Measurements from ENCODE around the gene TMEM132D.

The TMEM132D gene

DNA sequence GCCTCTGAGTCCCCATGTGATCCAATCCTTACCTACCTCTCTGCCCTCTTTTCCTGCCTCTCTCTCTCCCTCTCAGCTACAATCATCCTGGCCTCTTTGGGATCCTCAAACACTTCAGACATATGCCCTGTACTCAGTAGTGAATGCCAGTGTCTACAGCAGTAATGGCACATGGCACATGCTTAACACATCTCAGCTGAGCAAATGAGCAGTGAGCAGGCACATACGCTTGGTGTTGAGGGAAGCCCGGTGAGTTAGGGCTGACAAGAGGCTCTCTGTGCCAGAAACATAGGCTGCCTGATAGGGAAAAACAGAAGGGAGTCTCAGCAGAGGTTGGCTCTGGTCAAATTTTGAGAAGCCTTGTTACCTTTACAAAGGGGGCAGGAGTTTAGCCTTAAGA is 409.1 kb downstream of the TMEM132D start:
- Histone ChIP-seq H3K36me3 (ENCODE audit: control insufficient read depth in 2 of 2, insufficient read depth in 1 of 2, low read length in 2 of 2) (no peaks in the 10 kb centered on the region), H3K9me3 (ENCODE audit: control insufficient read depth, insufficient read depth, low read depth, low read length) (no peaks in the 10 kb centered on the region), H3K4me3 (ENCODE audit: low read depth, low read length) (no peak overlapping the region), H3K27ac (ENCODE audit: extremely low read depth, low read depth, low read length) (no peak overlapping the region), H3K4me1 (ENCODE audit: control insufficient read depth, insufficient read depth, low read length) (no peaks in the 10 kb centered on the region)
- TF ChIP-seq ZNF585B (tag by site-specific recombination; IDR thresholded peaks at IDR 0.05) (no peak), ZNF530 (tag by site-specific recombination; IDR thresholded peaks at IDR 0.05; ENCODE audit: low read depth) (no peak), ZNF175 (tag by site-specific recombination; IDR thresholded peaks at IDR 0.05) (no peak), ZFP3 (tag by site-specific recombination; IDR thresholded peaks at IDR 0.05; ENCODE audit: low read depth) (no peak), SP3 (tag by site-specific recombination; IDR thresholded peaks at IDR 0.05) (no peak)
- CTCF ChIA-PET: no interaction called here
- POLR2A ChIA-PET: no interaction called here

DNA sequence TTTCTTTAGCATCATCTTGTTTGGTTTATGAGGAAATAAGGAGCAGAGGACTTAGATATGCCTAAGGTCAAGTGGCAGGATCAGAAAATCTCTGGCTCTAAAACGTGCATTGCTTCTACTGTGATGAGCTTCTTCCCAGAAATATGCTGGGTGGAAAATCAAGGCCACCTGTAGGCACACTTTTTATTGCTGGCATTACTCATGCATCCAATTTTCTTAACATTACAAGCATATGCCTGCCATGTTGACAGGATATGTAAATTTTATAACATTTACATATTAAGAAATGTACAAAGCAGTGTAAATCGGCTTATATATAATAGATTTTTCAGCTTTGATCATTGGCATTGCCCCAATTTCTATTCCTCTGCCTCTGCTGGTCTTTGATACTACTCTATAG is 409.6 kb downstream of the TMEM132D start:
- H3K9me3 ChIP-seq (ENCODE audit: control insufficient read depth, insufficient read depth, low read depth, low read length): no peaks in the 10 kb centered on the region
- ChIA-PET POLR2A (no interaction called here), CTCF (no interaction called here)
- no peak for TF ChIP-seq WT1 (tag by site-specific recombination; IDR thresholded peaks at IDR 0.05)
- no peak overlapping the region for H3K27ac ChIP-seq (ENCODE audit: extremely low read depth, low read depth, low read length)
- H3K4me1 ChIP-seq (ENCODE audit: control insufficient read depth, insufficient read depth, low read length): no peaks in the 10 kb centered on the region
- no peak overlapping the region for H3K4me3 ChIP-seq (ENCODE audit: low read depth, low read length)
- no peaks in the 10 kb centered on the region for H3K36me3 ChIP-seq (ENCODE audit: control insufficient read depth in 2 of 2, insufficient read depth in 1 of 2, low read length in 2 of 2)

DNA sequence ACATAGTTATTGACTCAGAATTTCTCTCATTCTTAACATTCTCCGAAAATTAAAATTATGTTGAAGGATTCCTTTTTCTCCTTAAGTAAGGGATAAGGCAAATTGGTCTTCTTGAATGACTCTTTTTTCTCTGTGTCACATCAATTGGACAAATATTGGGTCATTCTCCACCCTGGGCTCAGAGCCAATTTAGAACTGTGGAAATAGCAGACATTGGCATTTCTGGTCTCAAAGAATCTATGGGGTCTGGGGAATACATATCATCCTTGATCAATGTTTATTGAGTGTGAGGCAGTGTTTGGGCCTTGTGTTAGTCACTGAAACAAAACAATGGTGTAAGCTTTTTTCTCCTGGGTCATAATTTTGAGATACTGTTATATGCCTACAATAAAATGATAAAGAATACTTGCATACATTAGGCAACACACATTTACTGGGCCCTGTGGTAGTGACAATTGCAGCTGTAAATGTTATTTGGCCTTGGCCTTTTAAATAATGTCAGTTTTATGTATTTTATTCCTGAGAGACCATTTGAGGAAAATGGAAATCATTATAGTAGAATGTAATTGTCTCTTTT is 414.6 kb downstream of the TMEM132D start:
- POLR2A ChIA-PET: no interaction called here
- Histone ChIP-seq H3K4me3 (ENCODE audit: low read depth, low read length) (no peak overlapping the region), H3K36me3 (ENCODE audit: control insufficient read depth in 2 of 2, insufficient read depth in 1 of 2, low read length in 2 of 2) (no peaks in the 10 kb centered on the region), H3K4me1 (ENCODE audit: control insufficient read depth, insufficient read depth, low read length) (no peaks in the 10 kb centered on the region), H3K9me3 (ENCODE audit: control insufficient read depth, insufficient read depth, low read depth, low read length) (no peaks in the 10 kb centered on the region), H3K27ac (ENCODE audit: extremely low read depth, low read depth, low read length) (no peak overlapping the region)
- CTCF ChIA-PET: no interaction called here
- no peak for TF ChIP-seq ZNF529 (tag by site-specific recombination; IDR thresholded peaks at IDR 0.05; ENCODE audit: insufficient replicate concordance)
- TF ChIP-seq, protein P1, sequence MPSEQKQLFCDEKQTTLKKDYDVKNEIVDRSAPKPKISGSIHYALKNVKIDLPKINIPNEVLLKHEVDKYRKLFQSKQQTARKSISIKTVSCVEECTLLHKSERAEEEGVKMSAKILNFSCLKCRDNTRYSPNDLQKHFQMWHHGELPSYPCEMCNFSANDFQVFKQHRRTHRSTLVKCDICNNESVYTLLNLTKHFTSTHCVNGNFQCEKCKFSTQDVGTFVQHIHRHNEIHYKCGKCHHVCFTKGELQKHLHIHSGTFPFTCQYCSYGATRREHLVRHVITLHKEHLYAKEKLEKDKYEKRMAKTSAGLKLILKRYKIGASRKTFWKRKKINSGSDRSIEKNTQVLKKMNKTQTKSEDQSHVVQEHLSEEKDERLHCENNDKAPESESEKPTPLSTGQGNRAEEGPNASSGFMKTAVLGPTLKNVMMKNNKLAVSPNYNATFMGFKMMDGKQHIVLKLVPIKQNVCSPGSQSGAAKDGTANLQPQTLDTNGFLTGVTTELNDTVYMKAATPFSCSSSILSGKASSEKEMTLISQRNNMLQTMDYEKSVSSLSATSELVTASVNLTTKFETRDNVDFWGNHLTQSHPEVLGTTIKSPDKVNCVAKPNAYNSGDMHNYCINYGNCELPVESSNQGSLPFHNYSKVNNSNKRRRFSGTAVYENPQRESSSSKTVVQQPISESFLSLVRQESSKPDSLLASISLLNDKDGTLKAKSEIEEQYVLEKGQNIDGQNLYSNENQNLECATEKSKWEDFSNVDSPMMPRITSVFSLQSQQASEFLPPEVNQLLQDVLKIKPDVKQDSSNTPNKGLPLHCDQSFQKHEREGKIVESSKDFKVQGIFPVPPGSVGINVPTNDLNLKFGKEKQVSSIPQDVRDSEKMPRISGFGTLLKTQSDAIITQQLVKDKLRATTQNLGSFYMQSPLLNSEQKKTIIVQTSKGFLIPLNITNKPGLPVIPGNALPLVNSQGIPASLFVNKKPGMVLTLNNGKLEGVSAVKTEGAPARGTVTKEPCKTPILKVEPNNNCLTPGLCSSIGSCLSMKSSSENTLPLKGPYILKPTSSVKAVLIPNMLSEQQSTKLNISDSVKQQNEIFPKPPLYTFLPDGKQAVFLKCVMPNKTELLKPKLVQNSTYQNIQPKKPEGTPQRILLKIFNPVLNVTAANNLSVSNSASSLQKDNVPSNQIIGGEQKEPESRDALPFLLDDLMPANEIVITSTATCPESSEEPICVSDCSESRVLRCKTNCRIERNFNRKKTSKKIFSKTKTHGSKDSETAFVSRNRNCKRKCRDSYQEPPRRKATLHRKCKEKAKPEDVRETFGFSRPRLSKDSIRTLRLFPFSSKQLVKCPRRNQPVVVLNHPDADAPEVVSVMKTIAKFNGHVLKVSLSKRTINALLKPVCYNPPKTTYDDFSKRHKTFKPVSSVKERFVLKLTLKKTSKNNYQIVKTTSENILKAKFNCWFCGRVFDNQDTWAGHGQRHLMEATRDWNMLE (tag by site-specific recombination; conservative IDR thresholded peaks at IDR 0.05; ENCODE audit: low read depth): no peak
- no peak for TF ChIP-seq ZSCAN30 (tag by site-specific recombination; IDR thresholded peaks at IDR 0.05)
- no peak for TF ChIP-seq KLF8 (tag by site-specific recombination; IDR thresholded peaks at IDR 0.05)
- TF ChIP-seq, protein P2, sequence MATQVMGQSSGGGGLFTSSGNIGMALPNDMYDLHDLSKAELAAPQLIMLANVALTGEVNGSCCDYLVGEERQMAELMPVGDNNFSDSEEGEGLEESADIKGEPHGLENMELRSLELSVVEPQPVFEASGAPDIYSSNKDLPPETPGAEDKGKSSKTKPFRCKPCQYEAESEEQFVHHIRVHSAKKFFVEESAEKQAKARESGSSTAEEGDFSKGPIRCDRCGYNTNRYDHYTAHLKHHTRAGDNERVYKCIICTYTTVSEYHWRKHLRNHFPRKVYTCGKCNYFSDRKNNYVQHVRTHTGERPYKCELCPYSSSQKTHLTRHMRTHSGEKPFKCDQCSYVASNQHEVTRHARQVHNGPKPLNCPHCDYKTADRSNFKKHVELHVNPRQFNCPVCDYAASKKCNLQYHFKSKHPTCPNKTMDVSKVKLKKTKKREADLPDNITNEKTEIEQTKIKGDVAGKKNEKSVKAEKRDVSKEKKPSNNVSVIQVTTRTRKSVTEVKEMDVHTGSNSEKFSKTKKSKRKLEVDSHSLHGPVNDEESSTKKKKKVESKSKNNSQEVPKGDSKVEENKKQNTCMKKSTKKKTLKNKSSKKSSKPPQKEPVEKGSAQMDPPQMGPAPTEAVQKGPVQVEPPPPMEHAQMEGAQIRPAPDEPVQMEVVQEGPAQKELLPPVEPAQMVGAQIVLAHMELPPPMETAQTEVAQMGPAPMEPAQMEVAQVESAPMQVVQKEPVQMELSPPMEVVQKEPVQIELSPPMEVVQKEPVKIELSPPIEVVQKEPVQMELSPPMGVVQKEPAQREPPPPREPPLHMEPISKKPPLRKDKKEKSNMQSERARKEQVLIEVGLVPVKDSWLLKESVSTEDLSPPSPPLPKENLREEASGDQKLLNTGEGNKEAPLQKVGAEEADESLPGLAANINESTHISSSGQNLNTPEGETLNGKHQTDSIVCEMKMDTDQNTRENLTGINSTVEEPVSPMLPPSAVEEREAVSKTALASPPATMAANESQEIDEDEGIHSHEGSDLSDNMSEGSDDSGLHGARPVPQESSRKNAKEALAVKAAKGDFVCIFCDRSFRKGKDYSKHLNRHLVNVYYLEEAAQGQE (tag by site-specific recombination; IDR thresholded peaks at IDR 0.05): no peak
- no peak for TF ChIP-seq ZFP37 (tag by site-specific recombination; IDR thresholded peaks at IDR 0.05)
- TF ChIP-seq ZNF10 (tag by site-specific recombination; IDR thresholded peaks at IDR 0.05): no peak
- no peak for TF ChIP-seq ZNF549 (tag by site-specific recombination; IDR thresholded peaks at IDR 0.05)
- TF ChIP-seq PRDM1 (tag by site-specific recombination; IDR thresholded peaks at IDR 0.05): no peak
- TF ChIP-seq, protein P3, sequence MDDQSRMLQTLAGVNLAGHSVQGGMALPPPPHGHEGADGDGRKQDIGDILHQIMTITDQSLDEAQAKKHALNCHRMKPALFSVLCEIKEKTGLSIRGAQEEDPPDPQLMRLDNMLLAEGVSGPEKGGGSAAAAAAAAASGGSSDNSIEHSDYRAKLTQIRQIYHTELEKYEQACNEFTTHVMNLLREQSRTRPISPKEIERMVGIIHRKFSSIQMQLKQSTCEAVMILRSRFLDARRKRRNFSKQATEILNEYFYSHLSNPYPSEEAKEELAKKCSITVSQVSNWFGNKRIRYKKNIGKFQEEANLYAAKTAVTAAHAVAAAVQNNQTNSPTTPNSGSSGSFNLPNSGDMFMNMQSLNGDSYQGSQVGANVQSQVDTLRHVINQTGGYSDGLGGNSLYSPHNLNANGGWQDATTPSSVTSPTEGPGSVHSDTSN (CRISPR knock-in tag; IDR thresholded peaks at IDR 0.05): no peak
- TF ChIP-seq, protein P4, sequence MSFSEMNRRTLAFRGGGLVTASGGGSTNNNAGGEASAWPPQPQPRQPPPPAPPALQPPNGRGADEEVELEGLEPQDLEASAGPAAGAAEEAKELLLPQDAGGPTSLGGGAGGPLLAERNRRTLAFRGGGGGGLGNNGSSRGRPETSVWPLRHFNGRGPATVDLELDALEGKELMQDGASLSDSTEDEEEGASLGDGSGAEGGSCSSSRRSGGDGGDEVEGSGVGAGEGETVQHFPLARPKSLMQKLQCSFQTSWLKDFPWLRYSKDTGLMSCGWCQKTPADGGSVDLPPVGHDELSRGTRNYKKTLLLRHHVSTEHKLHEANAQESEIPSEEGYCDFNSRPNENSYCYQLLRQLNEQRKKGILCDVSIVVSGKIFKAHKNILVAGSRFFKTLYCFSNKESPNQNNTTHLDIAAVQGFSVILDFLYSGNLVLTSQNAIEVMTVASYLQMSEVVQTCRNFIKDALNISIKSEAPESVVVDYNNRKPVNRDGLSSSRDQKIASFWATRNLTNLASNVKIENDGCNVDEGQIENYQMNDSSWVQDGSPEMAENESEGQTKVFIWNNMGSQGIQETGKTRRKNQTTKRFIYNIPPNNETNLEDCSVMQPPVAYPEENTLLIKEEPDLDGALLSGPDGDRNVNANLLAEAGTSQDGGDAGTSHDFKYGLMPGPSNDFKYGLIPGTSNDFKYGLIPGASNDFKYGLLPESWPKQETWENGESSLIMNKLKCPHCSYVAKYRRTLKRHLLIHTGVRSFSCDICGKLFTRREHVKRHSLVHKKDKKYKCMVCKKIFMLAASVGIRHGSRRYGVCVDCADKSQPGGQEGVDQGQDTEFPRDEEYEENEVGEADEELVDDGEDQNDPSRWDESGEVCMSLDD (tag by site-specific recombination; IDR thresholded peaks at IDR 0.05): no peak
- no peak for TF ChIP-seq ZNF664 (tag by site-specific recombination; IDR thresholded peaks at IDR 0.05)
- no peak for TF ChIP-seq ZNF654 (tag by site-specific recombination; IDR thresholded peaks at IDR 0.05; ENCODE audit: low read depth)
- no peak for TF ChIP-seq ZNF530 (tag by site-specific recombination; IDR thresholded peaks at IDR 0.05; ENCODE audit: low read depth)

All from HEK293 (cell line).